Measurements from ENCODE around the gene OR51M1. TPM values are rescaled to one million over a fixed set of nuclear protein-coding genes. Genes with fewer than 3 reads are reported as not detected.

Gene OR51M1
- total and polyA plus RNA-seq, 4 experiments from 2014 or later: not detected

Other genes starting within 250 kb of the OR51M1 start
- gene OR52A5, start 245.5 kb upstream of the OR51M1 start, total RNA-seq: not detected
- not detected for gene OR52A5, start 245.5 kb upstream of the OR51M1 start, polyA plus RNA-seq
- not detected for gene OR52A1, start 229.1 kb upstream of the OR51M1 start, total RNA-seq
- not detected for gene OR52A1, start 229.1 kb upstream of the OR51M1 start, polyA plus RNA-seq
- gene OR51V1, start 183.1 kb upstream of the OR51M1 start, total RNA-seq: not detected
- gene OR51V1, start 183.1 kb upstream of the OR51M1 start, polyA plus RNA-seq: not detected
- under 1 TPM in 1 of 2 experiments, not detected in 1; 0.61 TPM for gene HBB, start 156.7 kb upstream of the OR51M1 start, total RNA-seq
- under 1 TPM; 0.46 to 0.89 TPM for gene HBB, start 156.7 kb upstream of the OR51M1 start, polyA plus RNA-seq
- not detected for gene HBD, start 149.3 kb upstream of the OR51M1 start, total RNA-seq
- gene HBD, start 149.3 kb upstream of the OR51M1 start, polyA plus RNA-seq: not detected
- not detected for gene HBG1, start 134.0 kb upstream of the OR51M1 start, total RNA-seq
- gene HBG1, start 134.0 kb upstream of the OR51M1 start, polyA plus RNA-seq: not detected
- not detected for gene HBG2, start 129.0 kb upstream of the OR51M1 start, total RNA-seq
- gene HBG2, start 129.0 kb upstream of the OR51M1 start, polyA plus RNA-seq: not detected
- gene HBE1, start 113.9 kb upstream of the OR51M1 start, total RNA-seq: not detected
- not detected for gene HBE1, start 113.9 kb upstream of the OR51M1 start, polyA plus RNA-seq
- not detected for gene OR51B4, start 81.9 kb upstream of the OR51M1 start, total RNA-seq
- gene OR51B4, start 81.9 kb upstream of the OR51M1 start, polyA plus RNA-seq: not detected
- not detected for gene OR51B2, start 59.5 kb upstream of the OR51M1 start, total RNA-seq
- gene OR51B2, start 59.5 kb upstream of the OR51M1 start, polyA plus RNA-seq: not detected
- not detected for gene OR51B5, start 40.3 kb upstream of the OR51M1 start, total RNA-seq
- not detected for gene OR51B5, start 40.3 kb upstream of the OR51M1 start, polyA plus RNA-seq
- gene OR51B6, start 32.3 kb upstream of the OR51M1 start, total RNA-seq: not detected
- gene OR51B6, start 32.3 kb upstream of the OR51M1 start, polyA plus RNA-seq: not detected
- not detected for gene OR51Q1, start 38.3 kb downstream of the OR51M1 start, total RNA-seq
- gene OR51Q1, start 38.3 kb downstream of the OR51M1 start, polyA plus RNA-seq: not detected
- gene OR51I1, start 57.7 kb downstream of the OR51M1 start, total RNA-seq: not detected
- gene OR51I1, start 57.7 kb downstream of the OR51M1 start, polyA plus RNA-seq: not detected
- not detected for gene OR51I2, start 65.5 kb downstream of the OR51M1 start, total RNA-seq
- not detected for gene OR51I2, start 65.5 kb downstream of the OR51M1 start, polyA plus RNA-seq
- gene OR52D1, start 104.9 kb downstream of the OR51M1 start, total RNA-seq: not detected
- gene OR52D1, start 104.9 kb downstream of the OR51M1 start, polyA plus RNA-seq: not detected
- not detected for gene UBQLN3, start 126.1 kb downstream of the OR51M1 start, total RNA-seq
- not detected for gene UBQLN3, start 126.1 kb downstream of the OR51M1 start, polyA plus RNA-seq
- gene UBQLNL, start 132.9 kb downstream of the OR51M1 start, total RNA-seq: under 1 TPM; 0.47 to 0.50 TPM
- not detected for gene UBQLNL, start 132.9 kb downstream of the OR51M1 start, polyA plus RNA-seq
- not detected for gene OR52H1, start 164.7 kb downstream of the OR51M1 start, total RNA-seq
- not detected for gene OR52H1, start 164.7 kb downstream of the OR51M1 start, polyA plus RNA-seq
- gene OR52B6, start 197.1 kb downstream of the OR51M1 start, total RNA-seq: not detected
- gene OR52B6, start 197.1 kb downstream of the OR51M1 start, polyA plus RNA-seq: not detected
- gene TRIM6, start 212.8 kb downstream of the OR51M1 start, total RNA-seq: not detected
- not detected for gene TRIM6, start 212.8 kb downstream of the OR51M1 start, polyA plus RNA-seq
- gene TRIM34, start 241.2 kb downstream of the OR51M1 start, total RNA-seq: 10 to 100 TPM; 10.4 to 11.6 TPM
- 10 to 100 TPM in 1 of 2 donors, 1 to 10 TPM in 1; 9.6 to 20.2 TPM for gene TRIM34, start 241.2 kb downstream of the OR51M1 start, polyA plus RNA-seq